ENCODE results near the gene CABP2. TPM values are rescaled to one million over a fixed set of nuclear protein-coding genes. Genes with fewer than 3 reads are reported as not detected.
"Not testable (repeated sequence)": the region's sequence is repeated elsewhere in the genome, so short reads cannot be mapped to it uniquely, and the experiment has no call there.

The CABP2 gene
- total RNA-seq, 2 donors from 2014 or later = not detected

GRCh38 chr11:67483831-67484665 lies 39.2 kb downstream of the CABP2 start:
- Histone ChIP-seq H3K9me3 (no peaks in the 10 kb centered on the region), H3K4me1 (ENCODE audit: control insufficient read depth in 1 of 2, low read depth in 2 of 2) (peaks cover 18 to 27% of the 10 kb centered on the region in 2 donors), H3K27me3 (replicated peaks; ENCODE audit: insufficient read depth) (no peaks in the 10 kb centered on the region), H3K4me3 (peak overlapping the region; percentile 72), H3K27ac (peak overlapping the region in 1 of 2 donors; percentile 75), H3K36me3 (peaks cover 4% of the 10 kb centered on the region)
- no peak for TF ChIP-seq CTCF (IDR thresholded peaks at IDR 0.05)
- no peak for DNase-seq (ENCODE audit: low spot score)
- ATAC-seq (ENCODE audit: insufficient number of reproducible peaks, low FRiP score, low read depth) = no peak

GRCh38 chr11:67482827-67483798 lies 40.1 kb downstream of the CABP2 start, which contains the start of gene AIP:
Gene AIP (plus strand): TSS chr11:67483026. CDS start chr11:67483159, 133 bp downstream.
- no peaks in the 10 kb centered on the region for H3K9me3 ChIP-seq
- H3K36me3 ChIP-seq = peaks cover 4% of the 10 kb centered on the region
- ATAC-seq (ENCODE audit: insufficient number of reproducible peaks, low FRiP score, low read depth) (peak; percentile 98), DNase-seq (ENCODE audit: low spot score) (peak; percentile 92)
- no peaks in the 10 kb centered on the region for H3K27me3 ChIP-seq (replicated peaks; ENCODE audit: insufficient read depth)
- H3K4me1 ChIP-seq (ENCODE audit: control insufficient read depth in 1 of 2, low read depth in 2 of 2) = peaks cover 18 to 27% of the 10 kb centered on the region in 2 donors
- no peak for TF ChIP-seq CTCF (IDR thresholded peaks at IDR 0.05)
- peak within 1 kb of the TSS; percentile 72 for H3K4me3 ChIP-seq
- H3K27ac ChIP-seq = peak within 1 kb of the TSS; percentile 75 to 78

GRCh38 chr11:67482275-67482826 lies 40.9 kb downstream of the CABP2 start:
- Histone ChIP-seq H3K9me3 (no peaks in the 10 kb centered on the region), H3K27ac (peak overlapping the region; percentile 75 to 78), H3K4me3 (peak overlapping the region; percentile 72), H3K36me3 (no peaks in the 10 kb centered on the region), H3K4me1 (ENCODE audit: control insufficient read depth in 1 of 2, low read depth in 2 of 2) (peaks cover 18 to 27% of the 10 kb centered on the region in 2 donors), H3K27me3 (replicated peaks; ENCODE audit: insufficient read depth) (no peaks in the 10 kb centered on the region)
- no peak for TF ChIP-seq CTCF (IDR thresholded peaks at IDR 0.05)
- ATAC-seq (ENCODE audit: insufficient number of reproducible peaks, low FRiP score, low read depth) (no peak), DNase-seq (ENCODE audit: low spot score) (no peak)

- H3K36me3 ChIP-seq; H3K4me1 ChIP-seq (ENCODE audit: control insufficient read depth in 1 of 2, low read depth in 2 of 2); H3K27ac ChIP-seq; DNase-seq (ENCODE audit: low spot score); H3K9me3 ChIP-seq; ATAC-seq (ENCODE audit: insufficient number of reproducible peaks, low FRiP score, low read depth); H3K4me3 ChIP-seq; H3K27me3 ChIP-seq (replicated peaks; ENCODE audit: insufficient read depth): not testable (repeated sequence)
These were observed 45.7 kb downstream of the CABP2 start for GRCh38 chr11:67477344-67478050.

GRCh38 chr11:67476692-67477091 lies 46.6 kb downstream of the CABP2 start:
- not testable (repeated sequence) for H3K27ac ChIP-seq; H3K9me3 ChIP-seq; ATAC-seq (ENCODE audit: insufficient number of reproducible peaks, low FRiP score, low read depth); H3K4me1 ChIP-seq (ENCODE audit: control insufficient read depth in 1 of 2, low read depth in 2 of 2); DNase-seq (ENCODE audit: low spot score); H3K4me3 ChIP-seq; H3K36me3 ChIP-seq; H3K27me3 ChIP-seq (replicated peaks; ENCODE audit: insufficient read depth)

All from thoracic aorta (tissue), 2 donors.